ENCODE data around the gene MRPS11. TPM values are rescaled to one million over a fixed set of nuclear protein-coding genes. Genes with fewer than 3 reads are reported as not detected.

The MRPS11 gene
- total and polyA plus RNA-seq, 2 of the 4 experiments (the other 2 are of a cell fraction) = 66.1 to 87.8 TPM

GRCh38 chr15:88431441-88431840, 36.1 kb upstream of the MRPS11 start:
- no peaks in the 10 kb centered on the region for H4K20me1 ChIP-seq (ENCODE audit: insufficient read depth, low read length)
- ChIA-PET POLR2A (ENCODE audit: unreplicated experiment) (no interaction called here), CTCF (no interaction called here)
- WGBS, 2 experiments (ENCODE audit: extremely low coverage in 2 of 2, insufficient read length in 1 of 2) = no CpG with 5 or more reads among the region's 10 CpGs
- no peak overlapping the region for H2BK15ac ChIP-seq (ENCODE audit: low read depth, low read length)
- H3K56ac ChIP-seq (ENCODE audit: extremely low read depth, insufficient read depth, low read length) = no peak overlapping the region
- no peak for ATAC-seq (ENCODE audit: low read depth)
- TF ChIP-seq SMC3 (IDR thresholded peaks at IDR 0.05; ENCODE audit: low read depth, low read length) (no peak), MAZ (IDR thresholded peaks at IDR 0.05; ENCODE audit: borderline replicate concordance, low read depth, low read length) (no peak), POLR2A (IDR thresholded peaks at IDR 0.05; ENCODE audit: low read depth, low read length) (no peak), CEBPB (IDR thresholded peaks at IDR 0.05; ENCODE audit: low read depth, low read length) (no peak), RAD21 (IDR thresholded peaks at IDR 0.05; ENCODE audit: low read length) (no peak), ELK1 (IDR thresholded peaks at IDR 0.05; ENCODE audit: borderline replicate concordance, low read depth, low read length) (no peak), RFX5 (IDR thresholded peaks at IDR 0.05; ENCODE audit: low read depth, low read length) (no peak), BHLHE40 (IDR thresholded peaks at IDR 0.05; ENCODE audit: low read depth, low read length) (no peak), RCOR1 (IDR thresholded peaks at IDR 0.05; ENCODE audit: insufficient replicate concordance, low read length) (no peak)
- TF ChIP-seq, protein P1, sequence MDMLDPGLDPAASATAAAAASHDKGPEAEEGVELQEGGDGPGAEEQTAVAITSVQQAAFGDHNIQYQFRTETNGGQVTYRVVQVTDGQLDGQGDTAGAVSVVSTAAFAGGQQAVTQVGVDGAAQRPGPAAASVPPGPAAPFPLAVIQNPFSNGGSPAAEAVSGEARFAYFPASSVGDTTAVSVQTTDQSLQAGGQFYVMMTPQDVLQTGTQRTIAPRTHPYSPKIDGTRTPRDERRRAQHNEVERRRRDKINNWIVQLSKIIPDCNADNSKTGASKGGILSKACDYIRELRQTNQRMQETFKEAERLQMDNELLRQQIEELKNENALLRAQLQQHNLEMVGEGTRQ (IDR thresholded peaks at IDR 0.05; ENCODE audit: low read depth, low read length) = no peak
- H2AK5ac ChIP-seq (ENCODE audit: low read depth, low read length) = no peak overlapping the region
- no peak for DNase-seq
- H2AK9ac ChIP-seq (replicated peaks; ENCODE audit: low read depth, low read length, poor library complexity) = no peak overlapping the region
- H4K8ac ChIP-seq (ENCODE audit: low read depth in 2 of 2, low read length in 2 of 2) = no peak overlapping the region
- no peak overlapping the region for H3K27ac ChIP-seq (ENCODE audit: insufficient read depth, low read length)
- BruUV-seq (replicated peaks) = no TSS peak
- H4K5ac ChIP-seq (ENCODE audit: low read depth, low read length) = no peak overlapping the region
- no peak overlapping the region for H3K18ac ChIP-seq (ENCODE audit: low read depth, low read length)
- no peak overlapping the region for H3K4me3 ChIP-seq (ENCODE audit: insufficient read depth, low read depth, low read length)
- no peaks in the 10 kb centered on the region for H3K36me3 ChIP-seq (ENCODE audit: control insufficient read depth, insufficient read depth, low read length)
- H2BK20ac ChIP-seq (ENCODE audit: low read depth, low read length) = no peak overlapping the region
- in situ Hi-C loops (cut with MboI; ENCODE audit: low sequenced_read_pairs) (no loop called here), dilution Hi-C loops (cut with HindIII; ENCODE audit: low sequenced_read_pairs, unreplicated experiment) (no loop called here), intact Hi-C loops (cut with micrococcal nuclease) (no loop called here)
- peaks cover 9% of the 10 kb centered on the region for H3K27me3 ChIP-seq (ENCODE audit: control insufficient read depth, insufficient read depth, low read length)
- H2BK120ac ChIP-seq (ENCODE audit: low read depth, low read length) = no peak overlapping the region
- H3K4me2 ChIP-seq (ENCODE audit: low read depth, low read length) = no peak overlapping the region
- H3K79me1 ChIP-seq (ENCODE audit: low read depth in 1 of 2, low read length in 2 of 2) = no peaks in the 10 kb centered on the region
- no peak overlapping the region for H2BK5ac ChIP-seq (ENCODE audit: low read depth, low read length, poor library complexity, severe bottlenecking)
- H3K4me1 ChIP-seq (ENCODE audit: control insufficient read depth, insufficient read depth, low read length) = no peaks in the 10 kb centered on the region
- no peak overlapping the region for H2AFZ ChIP-seq (replicated peaks; ENCODE audit: low read length, poor library complexity)
- H3K9me3 ChIP-seq (ENCODE audit: control insufficient read depth, insufficient read depth, low read length) = no peaks in the 10 kb centered on the region
- H3K9ac ChIP-seq (ENCODE audit: low read depth, low read length) = no peak overlapping the region
- no peak overlapping the region for H3K14ac ChIP-seq (replicated peaks; ENCODE audit: low read depth, low read length)
- H3K4ac ChIP-seq (ENCODE audit: low read depth, low read length) = no peak overlapping the region
- H4K91ac ChIP-seq (ENCODE audit: insufficient read depth, low read depth, low read length) = no peak overlapping the region
- no peak overlapping the region for H3K23ac ChIP-seq (ENCODE audit: low read depth, low read length)
- no peaks in the 10 kb centered on the region for H3K9me1 ChIP-seq (ENCODE audit: insufficient read depth, low read length)

All from IMR-90 (cell line).